Measurements from ENCODE around the gene PRDM9. TPM values are rescaled to one million over a fixed set of nuclear protein-coding genes. Genes with fewer than 3 reads are reported as not detected.

The PRDM9 gene
- total and polyA plus RNA-seq, 9 of the 15 experiments (the other 6 are each of a cell fraction or from before 2014, with no cell fraction given) = 0.03 to 1.2 (median 0.47) TPM

DNA sequence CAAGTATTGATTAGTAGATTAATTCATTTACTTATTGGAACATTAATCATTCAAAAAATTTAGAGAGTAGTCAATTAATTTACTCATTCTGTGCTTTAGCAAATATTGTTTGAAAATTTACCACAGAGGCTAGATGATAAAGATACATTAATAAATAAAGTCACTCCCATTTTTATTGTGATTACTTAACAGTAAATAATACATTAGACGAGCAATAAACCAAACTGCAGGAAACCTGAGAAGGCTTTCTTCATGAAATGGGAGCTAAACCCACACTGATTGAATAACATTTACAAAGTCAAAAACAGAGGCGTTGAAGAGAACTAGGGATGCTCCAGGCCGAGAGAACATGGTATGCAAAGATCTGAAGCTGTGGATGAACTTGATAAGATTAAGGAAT lies 38.8 kb upstream of the PRDM9 start:
- intact Hi-C loops (cut with micrococcal nuclease) (no loop called here), in situ Hi-C loops (cut with MboI) (no loop called here)
- H3K79me2 ChIP-seq (ENCODE audit: control insufficient read depth, insufficient read depth, low read length) = no peaks in the 10 kb centered on the region
- H3K36me3 ChIP-seq (ENCODE audit: control insufficient read depth, insufficient read depth, low read length) = no peaks in the 10 kb centered on the region
- no peak overlapping the region for H3K9ac ChIP-seq (ENCODE audit: insufficient read depth in 1 of 2, low read depth in 2 of 2, low read length in 2 of 2)
- no peak for DNase-seq (ENCODE audit: extremely low read depth in 1 of 4, low spot score in 3 of 4)
- H3K9me3 ChIP-seq (replicated peaks; ENCODE audit: control insufficient read depth, insufficient read depth, low read depth, low read length) = no peaks in the 10 kb centered on the region
- no peak overlapping the region for H3K4me3 ChIP-seq
- no TSS peak for BruUV-seq (replicated peaks)
- H3K27ac ChIP-seq (ENCODE audit: extremely low read depth, low read depth, low read length) = no peak overlapping the region
- no peaks in the 10 kb centered on the region for H4K20me1 ChIP-seq (replicated peaks; ENCODE audit: control insufficient read depth, insufficient read depth, low read length)
- no peaks in the 10 kb centered on the region for H3K9me1 ChIP-seq (ENCODE audit: control insufficient read depth, insufficient read depth, low read length)
- POLR2A ChIA-PET = no interaction called here
- H3K27me3 ChIP-seq (ENCODE audit: control insufficient read depth in 2 of 2, insufficient read depth in 2 of 2, low read length in 2 of 2) = no peaks in the 10 kb centered on the region
- no peak for ATAC-seq
- TF ChIP-seq ZNF431 (CRISPR knock-in tag; IDR thresholded peaks at IDR 0.05) = no peak
- no peak for TF ChIP-seq GABPB1 (CRISPR knock-in tag; IDR thresholded peaks at IDR 0.05)
- TF ChIP-seq NFE2 (IDR thresholded peaks at IDR 0.05; ENCODE audit: low read depth) = no peak
- H3K4me1 ChIP-seq (replicated peaks in 1 of 2; ENCODE audit: control insufficient read depth in 2 of 2, insufficient read depth in 2 of 2, low read length in 2 of 2) = no peaks in the 10 kb centered on the region
- H3K4me2 ChIP-seq (ENCODE audit: insufficient read depth, low read length) = no peak overlapping the region
- CTCF ChIA-PET (ENCODE audit: low intra/inter-chr PET ratio) = no interaction called here
- no peak for FAIRE-seq
- H2AFZ ChIP-seq (ENCODE audit: low read depth, low read length) = no peak overlapping the region
- 2% methylated on average over 3 of the region's 3 CpGs for WGBS (ENCODE audit: insufficient coverage, low coverage, missing lambda C conversion rate)

DNA sequence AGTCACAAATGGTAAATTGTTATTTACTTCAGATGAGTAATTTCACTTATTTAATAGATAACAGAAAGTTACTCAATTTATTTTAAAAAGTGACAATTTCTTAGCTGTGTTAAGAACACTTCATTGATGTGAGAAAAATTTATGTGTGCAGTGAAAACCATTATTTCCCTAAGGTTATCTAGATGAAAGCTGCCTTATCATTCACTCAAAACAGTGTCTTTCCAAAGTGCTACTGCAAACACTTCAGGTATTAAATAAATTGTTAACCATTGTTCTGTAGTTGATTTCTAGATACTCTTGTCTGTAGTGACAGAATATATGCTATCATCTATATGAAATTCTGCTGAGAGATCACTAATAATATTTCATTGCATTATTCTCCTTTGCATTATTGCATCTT lies 33.5 kb upstream of the PRDM9 start:
- no peaks in the 10 kb centered on the region for H3K9me3 ChIP-seq (replicated peaks; ENCODE audit: control insufficient read depth, insufficient read depth, low read depth, low read length)
- in situ Hi-C loops (cut with MboI) = no loop called here
- no peak overlapping the region for H3K27ac ChIP-seq (ENCODE audit: extremely low read depth, low read depth, low read length)
- H3K4me3 ChIP-seq = no peak overlapping the region
- H3K36me3 ChIP-seq (ENCODE audit: control insufficient read depth, insufficient read depth, low read length) = no peaks in the 10 kb centered on the region
- no peaks in the 10 kb centered on the region for H3K27me3 ChIP-seq (ENCODE audit: control insufficient read depth in 2 of 2, insufficient read depth in 2 of 2, low read length in 2 of 2)
- ATAC-seq (no peak), DNase-seq (ENCODE audit: extremely low read depth in 1 of 4, low spot score in 3 of 4) (no peak), FAIRE-seq (no peak)
- no peak overlapping the region for H2AFZ ChIP-seq (ENCODE audit: low read depth, low read length)
- no peaks in the 10 kb centered on the region for H3K4me1 ChIP-seq (replicated peaks in 1 of 2; ENCODE audit: control insufficient read depth in 2 of 2, insufficient read depth in 2 of 2, low read length in 2 of 2)
- no peaks in the 10 kb centered on the region for H3K9me1 ChIP-seq (ENCODE audit: control insufficient read depth, insufficient read depth, low read length)
- H3K9ac ChIP-seq (ENCODE audit: insufficient read depth in 1 of 2, low read depth in 2 of 2, low read length in 2 of 2) = no peak overlapping the region
- POLR2A ChIA-PET = no interaction called here
- intact Hi-C loops (cut with micrococcal nuclease) = no loop called here
- CTCF ChIA-PET (ENCODE audit: low intra/inter-chr PET ratio) = no interaction called here
- no peak overlapping the region for H3K4me2 ChIP-seq (ENCODE audit: insufficient read depth, low read length)
- TF ChIP-seq ZNF174 (CRISPR knock-in tag; IDR thresholded peaks at IDR 0.05) (no peak), SMAD2 (IDR thresholded peaks at IDR 0.05; ENCODE audit: low read depth, low read length) (no peak), ZSCAN29 (IDR thresholded peaks at IDR 0.05) (no peak), NCOR1 (IDR thresholded peaks at IDR 0.05) (no peak), TAF9B (IDR thresholded peaks at IDR 0.05; ENCODE audit: partially characterized antibody) (no peak), NFXL1 (CRISPR knock-in tag; IDR thresholded peaks at IDR 0.05) (no peak), ILF3 (IDR thresholded peaks at IDR 0.05; ENCODE audit: borderline replicate concordance) (no peak)
- H4K20me1 ChIP-seq (replicated peaks; ENCODE audit: control insufficient read depth, insufficient read depth, low read length) = no peaks in the 10 kb centered on the region
- BruUV-seq (replicated peaks) = no TSS peak
- H3K79me2 ChIP-seq (ENCODE audit: control insufficient read depth, insufficient read depth, low read length) = no peaks in the 10 kb centered on the region
